ENCODE results near the gene SSBP2. TPM values are rescaled to one million over a fixed set of nuclear protein-coding genes. Genes with fewer than 3 reads are reported as not detected.
A peak's percentile ranks its signal among the peaks of the same experiment; 100 is the strongest.

Gene SSBP2
- 28.9 and 30.0 TPM in 2 replicates for total RNA-seq (2014; rRNA removed; shearing (Covaris generic))

GRCh38 chr5:81751009-81751835, at the start of gene SSBP2:
Gene SSBP2, minus strand, starts transcription at chr5:81751097. Its CDS starts 55 bp downstream, at chr5:81751042.
- H3K36me3 ChIP-seq, result no peaks in the 10 kb centered on the region
- DNase-seq, result peak; percentile 99
- H3K9me3 ChIP-seq (replicated peaks), result no peaks in the 10 kb centered on the region
- peak within 1 kb of the TSS; percentile 81 for H3K4me3 ChIP-seq
- H3K27ac ChIP-seq, result peak within 1 kb of the TSS; percentile 95
- H3K27me3 ChIP-seq, result no peaks in the 10 kb centered on the region
- peaks cover 11% of the 10 kb centered on the region for H3K4me1 ChIP-seq

- no peaks in the 10 kb centered on the region for H3K4me1 ChIP-seq
- DNase-seq, result no peak
- H3K4me3 ChIP-seq, result no peak overlapping the region
- no peak overlapping the region for H3K27ac ChIP-seq
- H3K27me3 ChIP-seq, result no peaks in the 10 kb centered on the region
- no peaks in the 10 kb centered on the region for H3K36me3 ChIP-seq
- H3K9me3 ChIP-seq (replicated peaks), result no peaks in the 10 kb centered on the region
Observed at GRCh38 chr5:81795666-81796065, 44.8 kb upstream of the SSBP2 start.

DNA sequence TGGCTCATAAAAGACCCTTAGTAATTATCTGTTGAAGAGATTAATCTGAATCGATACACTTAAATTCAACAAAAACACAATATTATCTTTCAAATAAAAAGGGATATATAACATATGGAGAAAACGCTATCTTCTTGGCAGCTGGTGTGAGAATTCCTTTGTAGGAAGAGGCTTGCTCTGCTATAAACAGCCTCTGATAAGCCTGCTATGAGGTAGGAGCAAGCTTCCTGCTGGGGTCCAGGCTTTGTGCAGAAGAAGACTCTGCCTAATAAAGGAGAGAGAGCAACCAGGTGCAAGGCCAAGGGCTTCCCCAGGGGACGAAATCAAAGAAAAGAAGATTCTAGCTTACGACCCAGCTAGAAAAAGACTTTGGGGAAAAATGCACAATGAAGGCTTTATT, 43.3 kb upstream of the SSBP2 start:
- no peak for DNase-seq
- Histone ChIP-seq H3K4me3 (no peak overlapping the region), H3K4me1 (no peaks in the 10 kb centered on the region), H3K36me3 (no peaks in the 10 kb centered on the region), H3K9me3 (replicated peaks) (no peaks in the 10 kb centered on the region), H3K27me3 (no peaks in the 10 kb centered on the region), H3K27ac (no peak overlapping the region)

- no peaks in the 10 kb centered on the region for H3K27me3 ChIP-seq
- no peak for DNase-seq
- no peaks in the 10 kb centered on the region for H3K9me3 ChIP-seq (replicated peaks)
- no peaks in the 10 kb centered on the region for H3K36me3 ChIP-seq
- no peak overlapping the region for H3K27ac ChIP-seq
- H3K4me3 ChIP-seq, result no peak overlapping the region
- peaks cover 4% of the 10 kb centered on the region; the same call in 1 of the 2 replicates for H3K4me1 ChIP-seq
Observed at GRCh38 chr5:81790336-81790735, 39.4 kb upstream of the SSBP2 start.

GRCh38 chr5:81789033-81789432, 38.1 kb upstream of the SSBP2 start:
- Histone ChIP-seq H3K9me3 (replicated peaks) (no peaks in the 10 kb centered on the region), H3K27ac (no peak overlapping the region)
- DNase-seq, result peak in 1 of 2 experiments; percentile 16

DNA sequence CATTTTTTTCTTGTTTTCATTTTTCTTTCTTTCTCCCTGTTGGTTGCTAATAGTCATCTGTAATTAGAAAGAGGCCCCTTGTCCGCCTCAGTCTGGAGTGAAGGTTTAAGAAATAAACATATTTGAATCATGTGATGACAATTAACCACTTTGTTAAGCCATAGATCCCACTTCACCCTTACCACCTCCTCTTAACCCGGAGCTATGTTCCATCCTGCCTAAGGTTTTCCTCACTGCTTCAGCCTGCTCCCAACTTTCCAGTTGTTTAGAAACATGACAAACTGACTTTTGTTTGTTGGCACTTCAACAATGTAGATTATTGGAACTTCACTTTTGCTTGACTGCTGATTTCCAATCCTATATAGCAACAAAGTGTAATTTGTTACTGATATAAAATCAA, 37.4 kb upstream of the SSBP2 start:
- Histone ChIP-seq H3K36me3 (no peaks in the 10 kb centered on the region), H3K9me3 (replicated peaks) (no peaks in the 10 kb centered on the region), H3K4me3 (no peak overlapping the region), H3K27ac (no peak overlapping the region), H3K27me3 (no peaks in the 10 kb centered on the region), H3K4me1 (peaks cover 4% of the 10 kb centered on the region; the same call in 1 of the 2 replicates)
- DNase-seq, result no peak

More at GRCh38 chr5:81789033-81789432, 38.1 kb upstream of the SSBP2 start:
- H3K27me3 ChIP-seq, result no peaks in the 10 kb centered on the region
- peaks cover 4% of the 10 kb centered on the region; the same call in 1 of the 2 replicates for H3K4me1 ChIP-seq
- no peak overlapping the region for H3K4me3 ChIP-seq
- no peaks in the 10 kb centered on the region for H3K36me3 ChIP-seq

- Histone ChIP-seq H3K27me3 (no peaks in the 10 kb centered on the region), H3K4me1 (peaks cover 4% of the 10 kb centered on the region; the same call in 1 of the 2 replicates), H3K36me3 (no peaks in the 10 kb centered on the region), H3K4me3 (no peak overlapping the region), H3K9me3 (replicated peaks) (no peaks in the 10 kb centered on the region), H3K27ac (peak overlapping the region; percentile 25; the same call in 1 of the 2 replicates)
- DNase-seq, result peak; percentile 45 to 69
Observed at GRCh38 chr5:81787474-81788242, 36.8 kb upstream of the SSBP2 start.

DNA sequence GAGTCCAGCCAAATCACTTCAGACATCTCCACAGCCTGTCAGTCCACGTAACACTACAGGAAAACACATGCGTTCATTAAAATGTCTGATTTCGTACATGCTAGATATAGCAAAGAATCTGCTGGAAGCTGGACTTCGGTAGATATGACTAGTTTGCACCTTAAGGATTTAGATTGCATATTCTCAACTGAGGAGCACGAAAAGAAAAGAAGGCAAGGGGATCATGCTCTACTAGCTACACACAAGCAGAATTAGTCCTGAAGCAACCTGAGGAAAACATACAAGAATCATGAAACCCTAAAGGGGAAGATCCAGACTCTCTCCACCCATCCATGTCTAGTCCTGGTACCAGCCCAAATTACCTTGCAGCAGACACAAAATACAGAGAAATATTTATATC, 36.1 kb upstream of the SSBP2 start:
- DNase-seq, result no peak
- H3K27ac ChIP-seq, result no peak overlapping the region
- H3K4me1 ChIP-seq, result peaks cover 4% of the 10 kb centered on the region; the same call in 1 of the 2 replicates
- no peaks in the 10 kb centered on the region for H3K36me3 ChIP-seq
- no peaks in the 10 kb centered on the region for H3K9me3 ChIP-seq (replicated peaks)
- no peak overlapping the region for H3K4me3 ChIP-seq
- H3K27me3 ChIP-seq, result no peaks in the 10 kb centered on the region

- no peak for DNase-seq
- Histone ChIP-seq H3K27ac (no peak overlapping the region), H3K27me3 (no peaks in the 10 kb centered on the region), H3K4me3 (no peak overlapping the region), H3K4me1 (peaks cover 4% of the 10 kb centered on the region; the same call in 1 of the 2 replicates), H3K9me3 (replicated peaks) (no peaks in the 10 kb centered on the region), H3K36me3 (no peaks in the 10 kb centered on the region)
Observed at GRCh38 chr5:81786496-81786895, 35.6 kb upstream of the SSBP2 start.

GRCh38 chr5:81785322-81785721, 34.4 kb upstream of the SSBP2 start:
- Histone ChIP-seq H3K27me3 (no peaks in the 10 kb centered on the region), H3K4me3 (no peak overlapping the region), H3K27ac (no peak overlapping the region), H3K4me1 (peaks cover 4% of the 10 kb centered on the region; the same call in 1 of the 2 replicates), H3K36me3 (no peaks in the 10 kb centered on the region), H3K9me3 (replicated peaks) (no peaks in the 10 kb centered on the region)
- no peak for DNase-seq

DNA sequence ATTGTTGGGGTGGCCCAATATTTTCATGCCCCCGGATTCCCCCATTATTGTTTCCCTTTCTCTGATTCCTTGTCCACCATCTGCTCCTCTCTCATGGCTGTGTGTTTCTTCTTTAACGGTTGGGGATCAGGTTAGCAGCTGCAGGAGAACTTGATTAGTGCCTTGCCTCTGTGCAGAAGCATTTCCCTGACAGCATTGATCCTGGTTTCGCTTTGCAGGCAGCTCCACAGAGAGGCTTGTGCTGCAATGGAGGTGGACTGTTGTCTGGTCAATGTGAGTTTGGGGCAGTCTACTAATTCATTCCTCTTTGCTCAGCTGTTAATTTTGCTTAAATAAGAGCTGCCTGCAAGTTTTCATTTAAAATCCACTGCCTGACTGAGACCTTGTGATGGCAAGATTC, 32.5 kb upstream of the SSBP2 start:
- H3K9me3 ChIP-seq (replicated peaks), result no peaks in the 10 kb centered on the region
- no peaks in the 10 kb centered on the region for H3K36me3 ChIP-seq
- H3K4me3 ChIP-seq, result no peak overlapping the region
- H3K27me3 ChIP-seq, result no peaks in the 10 kb centered on the region
- peak in 1 of 2 experiments; percentile 38 for DNase-seq
- H3K27ac ChIP-seq, result no peak overlapping the region
- peaks cover 4% of the 10 kb centered on the region; the same call in 1 of the 2 replicates for H3K4me1 ChIP-seq

GRCh38 chr5:81782811-81783210, 31.9 kb upstream of the SSBP2 start:
- H3K27ac ChIP-seq, result no peak overlapping the region
- no peaks in the 10 kb centered on the region for H3K9me3 ChIP-seq (replicated peaks)
- DNase-seq, result peak; percentile 14 to 68
- peaks cover 4% of the 10 kb centered on the region; the same call in 1 of the 2 replicates for H3K4me1 ChIP-seq
- H3K36me3 ChIP-seq, result no peaks in the 10 kb centered on the region
- no peaks in the 10 kb centered on the region for H3K27me3 ChIP-seq
- H3K4me3 ChIP-seq, result no peak overlapping the region

- Histone ChIP-seq H3K4me3 (no peak overlapping the region), H3K36me3 (no peaks in the 10 kb centered on the region), H3K4me1 (no peaks in the 10 kb centered on the region; the same call in 1 of the 2 replicates), H3K27ac (no peak overlapping the region), H3K27me3 (no peaks in the 10 kb centered on the region), H3K9me3 (replicated peaks) (no peaks in the 10 kb centered on the region)
- no peak for DNase-seq
Observed at GRCh38 chr5:81779916-81780266, 29.0 kb upstream of the SSBP2 start.

DNA sequence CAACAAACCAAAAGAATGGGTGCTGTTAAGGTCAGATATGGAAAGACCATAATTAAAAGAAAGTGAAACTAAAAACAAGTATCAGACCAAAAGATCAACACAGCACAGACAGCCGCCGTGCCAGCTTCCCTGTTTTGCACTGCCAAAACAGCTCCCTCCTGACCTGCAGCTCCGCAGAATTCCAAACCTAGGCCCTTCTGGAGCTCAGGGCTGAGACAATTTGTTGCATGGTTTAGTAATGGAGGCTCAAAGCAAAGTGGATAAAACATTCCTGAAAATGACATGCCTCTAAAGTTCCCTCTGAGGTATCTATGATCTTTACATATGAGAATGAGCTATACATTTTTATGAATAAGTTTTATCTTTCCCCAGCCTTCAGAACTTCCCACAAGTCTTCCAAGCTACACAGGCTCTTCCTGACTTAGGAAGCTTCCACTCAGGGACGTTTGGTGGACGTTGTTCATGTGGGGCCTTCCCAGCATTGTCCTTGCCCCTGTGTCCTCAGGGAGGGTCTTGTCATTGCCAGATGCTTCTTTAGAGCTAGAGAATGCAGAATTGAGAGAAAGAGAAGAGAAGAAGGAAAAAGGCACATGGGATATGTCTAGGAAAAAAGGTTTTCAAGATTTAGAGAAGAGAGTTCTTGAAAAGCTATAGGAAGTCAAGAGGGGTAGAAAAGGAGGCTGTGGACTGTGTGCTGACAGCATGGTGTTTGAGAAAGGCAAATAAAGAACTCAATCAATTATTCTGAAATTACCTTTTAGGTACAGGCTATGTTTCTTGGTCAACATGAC, 28.4 kb upstream of the SSBP2 start:
- Histone ChIP-seq H3K9me3 (replicated peaks) (no peaks in the 10 kb centered on the region), H3K27ac (no peak overlapping the region), H3K4me1 (no peaks in the 10 kb centered on the region; the same call in 1 of the 2 replicates), H3K4me3 (no peak overlapping the region), H3K36me3 (no peaks in the 10 kb centered on the region), H3K27me3 (no peaks in the 10 kb centered on the region)
- no peak for DNase-seq

All from SJCRH30 (cell line).